HG03139 (cell line): ENCODE results near the gene ENO3.

Experiments used
- ATAC-seq: cut with Tn5 transposase; IDR thresholded peaks from one replicate; pipeline ENCODE4 v1.9.1; 2021; ENCODE audit not compliant: unreplicated experiment

The ENO3 gene

DNA sequence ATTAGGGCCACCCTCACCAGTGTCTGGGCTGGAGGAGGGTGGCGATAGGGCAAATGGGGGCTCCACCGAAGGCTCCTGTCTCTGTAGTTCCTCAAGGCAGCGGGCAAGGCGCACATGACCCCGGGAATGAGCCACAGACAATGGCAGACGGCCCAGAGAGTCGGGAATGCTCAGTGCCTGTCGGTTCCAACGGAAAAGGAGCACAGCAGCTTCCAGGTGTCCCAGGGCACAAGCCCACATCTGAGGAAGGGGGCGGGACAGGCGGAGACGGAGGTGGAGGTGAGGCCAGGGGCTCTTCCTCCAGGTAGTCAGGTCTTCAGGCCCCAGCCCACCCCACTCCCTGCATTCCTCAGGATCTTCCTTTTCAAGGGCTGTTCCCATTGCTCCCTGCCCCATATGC is 21.8 kb downstream of the ENO3 start:
- no peak for ATAC-seq

DNA sequence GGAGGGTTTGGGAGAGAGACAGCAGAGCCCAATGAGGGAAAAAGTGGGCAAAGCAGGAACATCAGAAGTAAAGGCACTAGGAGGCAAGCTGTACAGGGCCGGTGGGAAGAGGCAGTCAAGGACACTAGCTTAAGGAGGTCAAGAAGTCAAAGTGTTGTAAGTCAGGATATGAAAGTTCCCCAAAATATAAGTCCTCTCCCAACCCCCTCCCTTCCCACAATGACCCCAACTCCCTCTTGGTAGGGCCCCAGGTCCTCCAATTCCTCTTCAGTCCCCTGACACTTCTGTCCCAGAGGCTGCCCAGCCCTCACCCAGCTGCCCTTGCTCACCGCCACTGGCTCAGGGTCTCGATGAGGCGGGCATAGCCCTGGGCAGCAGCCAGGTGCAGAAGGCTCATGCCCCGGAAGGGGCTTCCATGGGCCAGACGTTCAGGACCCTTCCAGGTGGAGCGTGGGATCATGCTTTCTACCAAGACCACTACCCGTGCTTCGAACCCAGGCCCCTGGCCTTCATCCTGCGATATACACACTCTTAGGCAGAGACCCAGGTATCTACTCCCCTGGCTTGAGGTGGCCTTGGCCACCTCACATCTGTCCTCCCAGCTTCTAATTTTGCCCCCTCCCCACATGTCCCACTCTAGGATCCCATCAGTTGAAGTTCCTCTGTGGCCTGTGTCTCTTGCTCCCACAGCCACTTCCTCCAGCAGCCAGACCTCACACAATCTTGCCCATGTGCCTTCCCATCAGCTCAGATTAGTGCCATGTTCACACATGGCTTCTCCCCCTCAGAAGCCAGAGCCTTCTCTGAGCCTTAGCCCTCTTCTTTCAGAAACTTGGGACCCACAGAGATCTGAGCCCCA is 22.6 kb downstream of the ENO3 start:
- no peak for ATAC-seq

DNA sequence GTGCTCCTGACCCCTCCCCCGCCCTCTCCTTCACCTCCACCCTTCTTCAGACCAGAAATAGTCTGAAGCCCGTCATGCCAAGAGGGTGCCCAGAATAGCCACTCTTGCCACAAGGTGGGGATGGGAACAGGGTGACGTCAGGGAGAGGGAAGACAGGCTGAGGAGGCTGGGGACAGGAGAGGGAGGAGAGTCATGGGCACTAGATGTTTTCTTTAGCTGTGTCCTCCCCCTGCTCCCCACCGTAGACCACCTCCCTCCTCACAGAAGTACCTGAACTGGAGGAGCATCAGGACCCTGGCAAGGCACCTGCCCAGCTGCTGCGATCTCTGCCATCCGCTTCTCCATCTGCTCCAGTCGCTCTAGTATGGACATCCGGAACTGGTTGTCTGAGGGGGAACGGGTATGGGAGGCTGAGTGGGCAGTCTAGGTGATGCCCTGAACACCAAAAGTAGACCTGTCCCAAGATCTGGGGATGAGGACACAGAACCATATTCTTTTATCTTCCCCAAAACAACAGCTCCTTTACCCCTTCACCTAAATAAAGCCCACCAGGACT is 23.3 kb downstream of the ENO3 start:
- ATAC-seq: no peak

DNA sequence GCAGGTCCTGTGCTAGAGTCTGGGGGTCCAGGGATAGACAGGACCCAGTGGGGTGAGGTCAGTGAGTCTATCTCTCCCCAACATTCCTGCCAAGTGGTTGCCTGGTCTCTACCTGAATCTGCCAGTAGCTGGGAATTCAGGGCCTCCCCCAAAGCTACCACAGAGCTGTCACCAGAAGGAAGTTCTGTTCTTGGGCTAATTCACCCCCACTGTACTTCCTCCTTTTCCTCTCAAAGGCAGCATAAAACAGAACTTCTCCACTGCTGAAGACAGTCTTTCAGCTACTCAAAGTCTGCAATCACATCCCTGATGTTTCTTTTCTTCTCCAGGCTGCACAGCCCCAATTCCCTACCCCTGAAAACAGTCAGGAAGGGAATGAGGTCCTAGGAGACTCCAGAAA is 27.8 kb downstream of the ENO3 start:
- ATAC-seq: no peak

DNA sequence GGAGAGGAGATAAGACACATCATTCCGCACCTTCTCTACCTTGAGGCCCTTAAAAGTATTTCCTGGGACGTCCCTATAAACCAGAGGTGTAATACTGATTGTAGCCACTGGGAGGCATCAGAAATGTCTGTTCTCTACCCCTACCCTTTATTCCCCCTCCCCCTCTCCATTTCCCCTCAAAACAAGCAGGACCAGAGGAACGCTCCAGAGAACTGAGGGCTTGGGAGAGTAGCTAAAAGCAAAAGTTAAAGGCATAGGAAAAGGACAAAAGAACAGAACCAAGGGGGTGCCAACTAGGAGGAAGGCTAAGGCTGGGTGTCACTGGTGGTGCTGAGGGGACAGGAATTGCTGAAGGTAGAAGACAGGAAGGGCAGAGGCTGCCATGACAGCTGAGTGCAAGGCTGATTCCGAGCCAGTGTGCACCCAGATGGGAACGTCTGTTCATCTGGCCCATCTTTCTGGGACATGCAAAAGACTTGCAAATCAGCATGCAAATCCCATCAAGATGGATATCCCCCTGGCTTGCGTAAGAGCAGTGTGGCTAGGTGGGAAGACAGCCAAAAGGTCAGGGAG is 29.8 kb downstream of the ENO3 start:
- ATAC-seq: no peak

DNA sequence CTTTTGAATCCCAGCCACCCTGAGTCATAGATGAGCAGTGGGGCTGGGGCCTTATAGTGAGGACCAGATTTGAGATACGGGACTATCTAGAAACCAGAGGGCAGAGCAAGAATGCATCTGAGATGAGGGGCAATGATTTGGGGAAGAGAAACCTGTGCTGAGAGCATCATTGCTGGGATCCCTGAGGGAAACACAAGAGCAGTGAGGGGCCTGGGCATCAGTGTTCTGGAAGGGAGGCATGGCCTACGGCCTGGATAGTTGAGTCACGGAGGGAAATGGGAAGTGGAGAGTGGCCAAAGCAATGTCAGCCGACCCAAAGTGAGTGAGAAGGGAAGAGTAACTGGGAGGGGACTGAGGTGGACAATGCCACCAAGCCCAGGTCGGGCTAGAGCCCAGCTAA is 31.4 kb downstream of the ENO3 start:
- ATAC-seq: no peak

DNA sequence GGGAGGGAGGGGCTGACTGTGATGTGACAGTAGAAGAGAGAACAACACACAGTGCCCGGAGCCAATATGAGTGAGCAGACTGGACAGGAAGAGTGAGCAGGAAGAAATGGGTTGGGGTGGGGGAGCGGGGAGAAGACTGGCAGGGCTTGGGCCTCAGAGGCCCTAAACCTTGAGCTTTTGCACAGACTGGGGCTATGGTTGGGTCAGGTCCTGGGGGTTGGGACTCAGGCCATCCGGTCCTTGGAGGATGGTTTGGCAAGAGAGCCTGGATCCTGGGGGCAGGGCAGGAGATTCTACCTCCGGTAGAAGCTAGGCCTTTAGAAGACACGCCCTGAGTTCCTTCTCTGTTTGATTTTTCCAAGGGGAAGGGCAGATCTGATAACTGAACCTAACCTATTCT is 35.5 kb downstream of the ENO3 start:
- ATAC-seq: no peak

DNA sequence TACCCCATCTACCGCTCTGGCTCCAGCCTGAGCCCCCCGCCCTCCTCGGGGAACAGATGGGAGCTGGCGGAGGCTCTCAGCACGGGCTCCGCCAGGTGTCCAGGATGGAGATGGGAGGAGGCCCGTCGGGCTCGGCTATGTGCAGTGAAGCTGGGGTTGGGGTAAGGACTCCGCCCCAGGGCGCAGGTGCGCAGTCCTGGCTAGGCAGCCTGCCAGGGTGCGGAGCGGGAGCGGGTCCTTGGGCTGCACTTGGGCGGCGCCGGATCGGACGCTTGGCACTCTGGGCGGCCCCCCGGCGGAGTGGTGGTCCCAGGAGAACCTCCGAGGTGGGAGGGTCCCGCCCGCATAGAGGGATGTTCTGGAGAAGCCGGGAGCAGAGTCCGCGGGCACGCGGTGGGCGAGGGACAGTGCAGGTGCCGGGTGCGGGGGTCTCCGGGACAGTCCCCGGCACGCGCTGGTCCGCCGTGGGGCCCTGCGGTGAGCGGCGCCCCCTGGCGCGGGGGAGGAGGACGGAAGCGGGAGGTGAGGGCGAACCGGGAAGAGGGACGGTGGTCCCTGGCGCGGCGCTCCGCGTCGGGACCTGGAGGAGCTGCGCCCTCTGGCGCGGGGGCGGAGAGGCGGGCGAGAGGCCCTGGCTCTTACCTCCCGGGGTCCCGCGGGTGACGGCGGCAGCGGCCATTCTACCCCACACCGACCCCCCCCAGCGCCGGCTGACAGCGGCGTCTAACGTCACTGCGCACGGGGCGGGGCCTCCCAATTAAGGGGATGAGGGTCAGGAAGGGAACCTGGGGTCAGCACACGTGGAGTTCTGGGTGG is 36.2 kb downstream of the ENO3 start, which contains the start of gene CAMTA2:
CAMTA2 (minus strand) TSS at position 725 of the 816 bp plus-strand sequence. CDS start 1,453 bp downstream, outside the sequence.
- ATAC-seq: peak; percentile 57

DNA sequence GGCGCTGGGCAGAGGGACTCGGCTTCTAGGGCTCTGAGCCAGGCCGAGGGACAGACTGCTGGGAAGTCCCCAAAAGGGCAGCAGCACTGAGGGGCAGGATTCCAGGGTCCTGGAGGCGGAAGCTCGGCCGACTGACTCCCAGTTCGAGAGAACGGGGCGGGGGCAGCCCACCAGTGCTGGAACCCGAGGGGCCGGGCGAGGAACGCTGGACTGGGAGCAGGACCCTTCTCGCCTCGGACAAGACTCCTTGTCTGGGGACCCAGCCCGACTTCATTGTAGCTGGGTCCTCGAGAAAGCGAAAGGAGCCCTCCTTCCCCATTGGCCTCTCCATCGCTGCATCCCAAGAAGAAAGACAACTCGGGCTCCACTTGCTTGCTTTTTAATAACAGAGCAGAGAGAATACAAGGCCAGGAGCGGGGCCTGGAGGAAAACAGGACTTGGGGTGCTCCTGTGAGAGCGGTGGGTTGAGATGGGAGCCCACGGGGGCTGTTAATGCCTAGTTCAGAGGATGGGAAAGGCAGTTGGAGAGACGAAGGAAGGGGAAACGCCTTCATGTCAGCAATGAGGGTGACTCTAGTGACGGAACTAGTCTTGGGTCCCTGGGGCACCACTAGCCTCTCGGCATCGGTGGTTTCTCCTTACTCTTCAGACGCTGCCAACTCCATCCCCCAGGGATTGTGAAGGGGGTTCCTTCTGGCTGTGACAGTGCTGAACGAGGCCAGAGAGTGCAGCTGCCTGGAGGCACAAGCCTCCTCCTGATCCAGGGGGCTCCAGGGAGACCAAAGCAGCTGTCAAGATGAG is 37.0 kb downstream of the ENO3 start:
- no peak for ATAC-seq

DNA sequence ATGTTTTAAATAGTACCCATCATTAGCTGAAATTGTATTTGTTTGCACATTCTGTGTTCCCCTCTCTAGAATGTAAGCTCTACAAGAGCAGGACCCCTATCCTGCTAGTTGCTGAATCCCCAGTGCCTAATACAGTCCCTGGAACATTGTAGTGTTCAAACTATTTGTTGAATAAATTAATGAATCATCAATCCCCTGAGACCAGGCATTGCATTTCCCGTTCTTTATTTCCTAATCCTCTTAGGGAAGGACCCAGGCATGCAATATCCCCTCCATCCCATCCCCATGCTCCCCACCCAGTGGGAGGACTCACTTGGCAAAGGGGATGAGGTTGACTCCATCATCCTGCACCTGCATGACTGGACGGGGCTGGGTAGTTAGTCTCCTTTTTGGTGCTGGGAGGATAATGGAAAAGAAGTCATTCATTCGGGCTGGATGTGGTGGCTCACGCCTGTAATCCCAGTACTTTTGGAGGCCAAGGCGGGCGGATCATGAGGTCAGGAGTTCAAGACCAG is 43.2 kb downstream of the ENO3 start:
- ATAC-seq: no peak

DNA sequence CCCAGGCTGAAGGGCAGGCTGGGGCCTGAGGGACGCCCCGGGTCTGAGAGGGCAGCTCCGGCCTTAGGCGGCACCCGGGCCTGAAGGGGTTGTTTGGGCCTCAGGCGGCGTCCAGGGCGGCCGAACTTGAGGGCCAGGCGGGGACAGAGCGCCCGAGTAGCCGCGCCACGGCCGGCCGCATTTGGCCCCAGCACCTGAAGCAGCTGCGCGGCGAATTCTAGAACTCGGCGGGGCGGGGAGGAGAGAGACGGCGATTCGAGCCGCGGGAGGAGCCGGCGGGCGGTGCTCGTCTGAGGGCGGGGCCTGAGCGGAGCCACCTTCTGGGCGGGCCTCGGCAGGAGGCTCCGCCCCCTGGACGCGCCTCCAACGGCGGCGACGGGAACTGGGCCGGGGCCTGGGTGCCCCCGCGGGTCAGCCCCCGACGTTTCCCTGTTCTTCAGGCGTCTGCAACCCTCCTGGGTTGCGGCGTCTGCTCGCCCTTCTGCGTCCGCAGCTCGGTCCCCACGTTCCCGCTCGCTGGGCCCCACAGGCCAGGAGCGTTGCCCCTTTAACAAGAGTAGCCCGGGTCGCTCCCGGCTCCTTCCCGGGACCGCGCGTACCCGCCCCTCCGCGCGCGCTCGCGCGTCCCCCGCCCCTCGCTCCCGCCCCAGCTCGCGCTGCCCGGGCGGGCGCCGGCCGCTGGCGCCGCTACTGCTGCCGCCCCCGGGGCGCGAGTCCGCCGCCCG is 46.5 kb downstream of the ENO3 start, which contains the start of the genes INCA1 and KIF1C:
INCA1 (minus strand) TSS at position 221 of the 725 bp plus-strand sequence. CDS start 3,085 bp downstream, outside the sequence.
KIF1C (plus strand) TSS at position 649 of the 725 bp plus-strand sequence. CDS start 2,297 bp downstream, outside the sequence.
- ATAC-seq: peak; percentile 71

DNA sequence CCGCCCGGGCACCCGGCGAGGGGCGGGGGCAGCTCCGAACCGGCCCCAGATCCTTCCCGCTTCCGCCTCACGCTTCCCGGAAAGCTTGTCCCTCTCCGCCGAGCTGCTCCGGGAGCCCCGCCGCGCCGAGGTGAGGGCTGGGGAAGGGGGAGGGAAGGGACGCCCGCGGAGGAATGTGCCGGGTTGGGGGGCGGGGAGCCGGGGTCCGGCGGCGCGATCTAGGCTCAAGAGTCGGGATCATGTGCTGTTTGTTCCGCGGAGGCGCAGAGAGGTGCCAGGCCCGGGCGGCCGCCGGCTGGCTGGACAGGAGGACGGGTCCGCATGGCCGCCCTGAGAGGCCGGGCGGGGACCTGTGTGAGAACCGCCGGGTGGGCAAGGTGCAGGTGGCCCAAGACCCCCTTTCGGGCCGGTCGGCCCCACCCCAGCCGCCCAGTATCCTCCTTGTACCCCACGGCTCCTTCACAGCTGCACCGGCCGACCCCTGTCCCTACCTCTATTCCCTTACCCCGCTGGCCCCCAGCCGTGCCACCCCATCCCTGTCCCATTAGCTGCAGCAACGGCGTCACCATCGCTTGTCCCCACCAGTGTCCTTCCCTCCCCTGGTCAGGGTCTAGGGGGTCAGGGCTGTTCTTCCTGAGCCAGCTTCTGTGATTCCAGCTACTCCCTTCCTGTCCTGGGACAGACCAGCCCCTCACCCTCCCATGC is 47.3 kb downstream of the ENO3 start:
- no peak for ATAC-seq

DNA sequence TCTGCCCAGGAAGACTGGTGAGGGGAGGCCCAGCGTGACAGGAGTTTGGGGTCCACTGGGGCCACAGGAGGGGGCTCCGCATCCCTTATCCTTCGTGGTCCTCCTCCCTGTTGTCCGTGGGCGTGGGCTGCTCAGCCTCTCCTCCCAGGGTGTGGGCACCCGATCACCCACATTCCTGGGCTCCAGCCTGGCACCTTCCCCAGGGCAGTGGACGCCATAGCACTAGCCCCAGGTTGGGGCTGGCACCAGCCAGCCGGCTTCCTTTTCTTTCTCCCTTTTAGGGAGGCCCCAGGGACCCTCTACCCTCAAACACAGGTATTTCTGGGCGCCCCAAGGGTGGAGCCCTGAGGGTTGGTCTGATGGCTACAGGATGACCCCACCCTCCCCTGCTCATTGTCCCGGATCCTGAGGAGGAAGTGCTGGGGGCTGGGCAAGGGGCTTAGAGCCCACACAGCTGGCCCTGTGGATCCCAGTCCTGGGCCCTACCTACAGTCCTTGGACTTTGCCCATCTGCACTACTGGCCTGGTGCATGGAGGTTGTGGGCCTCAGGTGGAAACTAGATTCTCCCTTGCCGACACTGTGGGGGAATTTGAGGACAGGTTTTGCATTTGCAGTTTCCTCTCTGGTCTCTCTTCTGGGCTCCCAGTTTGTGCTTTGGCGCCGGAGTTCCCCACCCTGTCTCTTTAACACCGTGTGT is 48.0 kb downstream of the ENO3 start:
- no peak for ATAC-seq

DNA sequence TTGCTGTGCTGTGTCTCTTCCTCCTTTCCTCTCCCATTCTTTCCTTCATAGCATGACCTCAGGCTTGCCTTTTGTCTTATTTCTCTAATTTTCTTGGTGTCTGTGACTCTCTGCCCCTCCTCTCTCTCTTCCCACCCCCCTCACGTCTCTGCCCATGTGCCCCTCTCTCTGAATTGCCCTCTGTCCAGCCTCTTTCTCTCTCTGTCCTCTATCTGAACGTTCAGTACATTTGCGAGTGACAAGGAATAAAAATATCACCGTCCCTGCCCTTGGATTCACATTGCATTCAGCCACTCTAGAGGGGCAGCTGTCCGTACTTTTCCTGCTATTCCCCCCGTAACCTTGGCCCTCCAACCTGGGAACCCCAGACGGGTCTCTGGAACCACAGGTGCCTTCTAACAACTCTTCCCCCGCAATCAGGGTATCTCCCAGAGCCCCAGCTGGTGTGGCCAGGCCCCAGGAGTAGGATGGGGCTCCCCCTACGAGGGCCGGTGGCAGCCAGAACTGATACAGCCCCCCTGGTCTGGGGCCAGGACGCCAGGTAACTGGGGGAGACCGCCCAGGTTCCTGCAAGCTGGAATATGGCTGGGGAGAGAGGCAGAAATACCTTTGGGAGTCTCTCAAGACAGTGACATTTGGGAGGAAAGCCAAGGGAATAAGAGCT is 48.6 kb downstream of the ENO3 start:
- no peak for ATAC-seq

DNA sequence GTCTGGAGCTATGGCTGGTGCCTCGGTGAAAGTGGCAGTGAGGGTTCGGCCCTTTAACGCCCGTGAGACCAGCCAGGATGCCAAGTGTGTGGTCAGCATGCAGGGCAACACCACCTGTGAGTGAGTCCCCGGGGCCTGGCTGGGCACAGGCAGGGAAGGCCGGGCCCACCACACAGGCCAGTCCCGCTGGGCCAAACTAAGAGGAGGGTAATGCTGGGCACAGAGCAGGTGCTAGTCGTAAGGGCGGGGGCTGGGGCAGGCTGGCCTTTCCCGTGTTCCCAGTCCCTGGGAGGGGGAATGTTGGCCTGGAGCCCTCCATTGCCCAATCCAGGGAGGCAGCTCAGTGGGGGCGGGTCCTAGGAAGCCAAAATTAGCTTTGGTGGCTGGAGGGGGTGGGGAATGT is 49.3 kb downstream of the ENO3 start:
- no peak for ATAC-seq

DNA sequence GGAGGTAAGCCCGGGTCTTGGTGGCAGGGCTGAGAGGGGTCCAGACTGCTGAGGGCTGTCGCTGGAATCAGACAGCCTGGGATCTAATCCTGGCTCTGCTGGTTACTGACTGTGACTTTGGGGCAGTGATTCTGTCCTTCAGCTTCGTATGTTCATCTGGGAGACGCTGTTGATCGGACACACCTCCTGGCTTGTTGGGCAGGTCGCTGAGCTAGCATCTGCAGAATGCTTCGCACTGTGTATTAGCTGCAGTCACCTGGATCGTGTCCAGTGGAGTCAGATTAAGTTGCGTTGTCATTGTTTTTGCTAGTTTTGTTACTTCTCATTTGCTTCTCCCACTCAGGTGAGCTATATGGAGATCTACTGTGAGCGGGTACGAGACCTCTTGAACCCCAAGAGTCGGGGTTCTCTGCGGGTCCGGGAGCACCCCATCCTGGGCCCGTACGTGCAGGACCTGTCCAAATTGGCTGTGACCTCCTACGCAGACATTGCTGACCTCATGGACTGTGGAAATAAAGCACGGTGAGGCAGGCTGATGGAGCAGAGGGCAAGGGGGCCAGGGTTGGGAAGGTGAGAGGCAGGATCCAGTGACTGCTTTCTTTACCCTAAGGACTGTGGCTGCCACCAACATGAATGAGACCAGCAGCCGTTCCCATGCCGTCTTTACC is 51.3 kb downstream of the ENO3 start:
- ATAC-seq: no peak

DNA sequence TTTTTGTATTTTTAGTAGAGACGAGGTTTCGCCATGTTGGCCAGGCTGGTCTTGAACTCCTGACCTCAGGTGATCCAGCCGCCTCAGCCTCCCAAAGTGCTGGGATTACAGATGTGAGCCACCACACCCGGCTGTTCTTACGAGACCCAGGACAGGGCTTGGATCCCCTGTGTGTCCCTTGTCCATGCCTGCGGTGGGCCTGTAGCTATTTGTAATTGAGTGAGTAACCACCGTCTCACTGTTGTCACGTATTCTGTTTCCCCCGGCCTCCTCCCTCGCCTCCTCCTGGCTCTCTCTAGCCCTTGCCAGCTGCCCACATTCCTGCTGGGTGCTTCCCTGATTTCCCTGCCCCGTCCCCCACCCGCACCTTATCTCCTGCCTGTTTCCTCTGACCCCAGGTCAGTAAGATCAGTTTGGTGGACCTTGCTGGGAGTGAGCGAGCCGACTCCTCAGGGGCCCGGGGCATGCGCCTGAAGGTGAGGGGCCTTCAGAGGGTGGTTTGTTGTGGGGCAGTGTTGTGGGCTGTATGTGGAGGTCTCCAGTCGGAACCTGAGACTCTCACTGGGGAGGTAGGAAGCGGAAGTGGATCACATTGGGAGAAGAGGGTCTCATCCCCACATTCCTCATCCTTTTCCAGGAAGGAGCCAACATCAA is 52.4 kb downstream of the ENO3 start:
- no peak for ATAC-seq
